Neural crest cell (in vitro differentiated cells): ENCODE measurements around the gene NOL4L. TPM values are rescaled to one million over a fixed set of nuclear protein-coding genes. Genes with fewer than 3 reads are reported as not detected.
A peak's percentile ranks its signal among the peaks of the same experiment; 100 is the strongest.

Experiments
- DNase-seq: peaks from one replicate; pipeline ENCODE4 v3.0.0; 2021; ENCODE audit warnings: low read depth, mixed read lengths, low spot score
- H3K27ac Mint-ChIP-seq: one replicate; pipeline ENCODE4 v1.8.0; 2021; ENCODE audit warnings: mild to moderate bottlenecking, mixed read lengths; ENCODE audit not compliant: unreplicated experiment
- H3K27me3 Mint-ChIP-seq: 2 replicates; pipeline ENCODE4 v1.8.0; 2021; ENCODE audit warnings: low read depth, mild to moderate bottlenecking, mixed read lengths
- H3K36me3 Mint-ChIP-seq: 2 replicates; pipeline ENCODE4 v1.8.0; 2021; ENCODE audit warnings: low read depth, mild to moderate bottlenecking, mixed read lengths
- H3K4me1 Mint-ChIP-seq: 2 replicates; pipeline ENCODE4 v1.8.0; 2021; ENCODE audit warnings: mixed read lengths
- H3K4me3 Mint-ChIP-seq: one replicate; pipeline ENCODE4 v1.8.0; 2021; ENCODE audit warnings: mild to moderate bottlenecking, mixed read lengths
- H3K9me3 Mint-ChIP-seq: 2 replicates; pipeline ENCODE4 v1.8.0; 2021; ENCODE audit warnings: mixed read lengths
- CTCF ChIP-seq: fragments of 200-600 bp; sonication (generic); conservative IDR thresholded peaks from 2 replicates; pipeline ENCODE4 v1.5.0; 2021; ENCODE audit warnings: antibody characterized with exemption, mild to moderate bottlenecking
- total RNA-seq: library from RNA; stranded (reverse); gene quantifications from 2 replicates; pipeline ENCODE4 v1.2.1, GENCODE V29; 2021

The NOL4L gene
- total RNA-seq, 1 donor from 2014 or later, result 52.3 TPM

GRCh38 chr20:32523613-32524213 is 61.4 kb downstream of the NOL4L start:
- Mint-ChIP-seq H3K27ac (peak overlapping the region; percentile 68), H3K36me3 (no peaks in the 10 kb centered on the region), H3K4me1 (peaks cover 74% of the 10 kb centered on the region)

GRCh38 chr20:32522776-32523612 is 62.1 kb downstream of the NOL4L start:
- H3K27ac Mint-ChIP-seq, result peak overlapping the region; percentile 68
- no peak for TF ChIP-seq CTCF
- H3K9me3 Mint-ChIP-seq, result no peaks in the 10 kb centered on the region
- peaks cover 74% of the 10 kb centered on the region for H3K4me1 Mint-ChIP-seq
- no peak for DNase-seq
- H3K4me3 Mint-ChIP-seq, result no peak overlapping the region
- H3K36me3 Mint-ChIP-seq, result no peaks in the 10 kb centered on the region
- H3K27me3 Mint-ChIP-seq, result no peaks in the 10 kb centered on the region

More at GRCh38 chr20:32523613-32524213, 61.4 kb downstream of the NOL4L start:
- no peak for DNase-seq
- no peaks in the 10 kb centered on the region for H3K9me3 Mint-ChIP-seq
- TF ChIP-seq CTCF, result no peak
- peaks cover 2% of the 10 kb centered on the region for H3K27me3 Mint-ChIP-seq
- peak overlapping the region; percentile 9 for H3K4me3 Mint-ChIP-seq

GRCh38 chr20:32522526-32522775 is 62.7 kb downstream of the NOL4L start:
- no peaks in the 10 kb centered on the region for H3K9me3 Mint-ChIP-seq
- no peak overlapping the region for H3K27ac Mint-ChIP-seq
- no peak for TF ChIP-seq CTCF
- H3K27me3 Mint-ChIP-seq, result no peaks in the 10 kb centered on the region
- peaks cover 74% of the 10 kb centered on the region for H3K4me1 Mint-ChIP-seq
- no peak for DNase-seq
- H3K36me3 Mint-ChIP-seq, result no peaks in the 10 kb centered on the region
- no peak overlapping the region for H3K4me3 Mint-ChIP-seq

- Mint-ChIP-seq H3K36me3 (no peaks in the 10 kb centered on the region), H3K27me3 (no peaks in the 10 kb centered on the region), H3K4me1 (peaks cover 74% of the 10 kb centered on the region), H3K4me3 (peak overlapping the region; percentile 41), H3K27ac (peak overlapping the region; percentile 67), H3K9me3 (no peaks in the 10 kb centered on the region)
- peak; percentile 98 for TF ChIP-seq CTCF
- peak; percentile 95 for DNase-seq
These were observed 63.2 kb downstream of the NOL4L start for GRCh38 chr20:32521780-32522525.

GRCh38 chr20:32520927-32521203 is 64.3 kb downstream of the NOL4L start:
- peaks cover 75% of the 10 kb centered on the region for H3K4me1 Mint-ChIP-seq
- DNase-seq, result no peak
- no peak overlapping the region for H3K27ac Mint-ChIP-seq
- no peak overlapping the region for H3K4me3 Mint-ChIP-seq
- no peaks in the 10 kb centered on the region for H3K27me3 Mint-ChIP-seq
- H3K36me3 Mint-ChIP-seq, result peaks cover 5% of the 10 kb centered on the region
- TF ChIP-seq CTCF, result no peak
- no peaks in the 10 kb centered on the region for H3K9me3 Mint-ChIP-seq
